ENCODE measurements around the gene CYRIA. TPM values are rescaled to one million over a fixed set of nuclear protein-coding genes. Genes with fewer than 3 reads are reported as not detected.
A peak's percentile ranks its signal among the peaks of the same experiment; 100 is the strongest.

Gene CYRIA
- total RNA-seq, 3 donors from 2014 or later (not counting 1 experiment from before 2014, with no cell fraction given), result 37.4 to 54.8 (median 38.5) TPM

GRCh38 chr2:16626997-16627605, 38.5 kb downstream of the CYRIA start:
- intact Hi-C loops (cut with micrococcal nuclease), result loop anchor here (5.0 kb wide), 1 partner anchor 35 kb away; no protein-coding TSS in a partner anchor

GRCh38 chr2:16626497-16626896, 39.1 kb downstream of the CYRIA start:
- no peaks in the 10 kb centered on the region for H3K9me3 ChIP-seq (ENCODE audit: control insufficient read depth, insufficient read depth, low read length)
- peak overlapping the region; percentile 49 for H3K4me3 Mint-ChIP-seq
- WGBS (ENCODE audit: insufficient coverage), result 90% methylated on average over 3 of the region's 3 CpGs

More at GRCh38 chr2:16626997-16627605, 38.5 kb downstream of the CYRIA start:
- TF ChIP-seq CTCF (IDR thresholded peaks at IDR 0.05), result no peak
- Histone ChIP-seq H3K27me3 (ENCODE audit: control insufficient read depth, insufficient read depth, low read length) (no peaks in the 10 kb centered on the region), H3K9me3 (ENCODE audit: control insufficient read depth, insufficient read depth, low read length) (no peaks in the 10 kb centered on the region), H3K4me3 (ENCODE audit: low read length) (no peak overlapping the region), H3K4me1 (ENCODE audit: control insufficient read depth, insufficient read depth, low read length) (peaks cover 84% of the 10 kb centered on the region), H3K36me3 (ENCODE audit: control insufficient read depth, insufficient read depth, low read length) (peaks cover 12% of the 10 kb centered on the region), H3K27ac (ENCODE audit: low read length) (peak overlapping the region; percentile 9)
- Mint-ChIP-seq H3K27ac (peak overlapping the region; percentile 78 to 80), H3K9me3 (no peaks in the 10 kb centered on the region), H3K36me3 (peaks cover 8% of the 10 kb centered on the region), H3K4me1 (peaks cover 98 to 100% of the 10 kb centered on the region in 2 donors), H3K4me3 (peak overlapping the region; percentile 49), H3K27me3 (ENCODE audit: low read depth in 2 of 2) (no peaks in the 10 kb centered on the region)
- ATAC-seq, result no peak
- WGBS (ENCODE audit: insufficient coverage), result 83% methylated on average over 6 of the region's 6 CpGs
- DNase-seq, result no peak

GRCh38 chr2:16625759-16626158, 39.9 kb downstream of the CYRIA start:
- Mint-ChIP-seq H3K9me3 (no peaks in the 10 kb centered on the region), H3K27ac (peak overlapping the region; percentile 78 to 80), H3K4me3 (peak overlapping the region; percentile 77), H3K27me3 (ENCODE audit: low read depth in 2 of 2) (no peaks in the 10 kb centered on the region), H3K4me1 (peaks cover 98 to 100% of the 10 kb centered on the region in 2 donors), H3K36me3 (peaks cover 21% of the 10 kb centered on the region)
- ATAC-seq, result no peak
- Histone ChIP-seq H3K36me3 (ENCODE audit: control insufficient read depth, insufficient read depth, low read length) (peaks cover 26% of the 10 kb centered on the region), H3K4me3 (ENCODE audit: low read length) (no peak overlapping the region), H3K27me3 (ENCODE audit: control insufficient read depth, insufficient read depth, low read length) (no peaks in the 10 kb centered on the region), H3K27ac (ENCODE audit: low read length) (peak overlapping the region; percentile 61), H3K9me3 (ENCODE audit: control insufficient read depth, insufficient read depth, low read length) (no peaks in the 10 kb centered on the region), H3K4me1 (ENCODE audit: control insufficient read depth, insufficient read depth, low read length) (peaks cover 78% of the 10 kb centered on the region)
- WGBS (ENCODE audit: insufficient coverage), result 11% methylated on average over 2 of the region's 2 CpGs
- no peak for TF ChIP-seq CTCF (IDR thresholded peaks at IDR 0.05)
- intact Hi-C loops (cut with micrococcal nuclease), result loop anchor here (5.0 kb wide), 1 partner anchor 37 kb away; no protein-coding TSS in a partner anchor
- no peak for DNase-seq

More at GRCh38 chr2:16626497-16626896, 39.1 kb downstream of the CYRIA start:
- no peak for DNase-seq
- H3K27ac ChIP-seq (ENCODE audit: low read length), result peak overlapping the region; percentile 61
- Mint-ChIP-seq H3K36me3 (peaks cover 14% of the 10 kb centered on the region), H3K9me3 (no peaks in the 10 kb centered on the region), H3K27ac (peak overlapping the region; percentile 78 to 80), H3K4me1 (peaks cover 98 to 100% of the 10 kb centered on the region in 2 donors), H3K27me3 (ENCODE audit: low read depth in 2 of 2) (no peaks in the 10 kb centered on the region)
- ATAC-seq, result no peak
- no peaks in the 10 kb centered on the region for H3K27me3 ChIP-seq (ENCODE audit: control insufficient read depth, insufficient read depth, low read length)
- TF ChIP-seq CTCF (IDR thresholded peaks at IDR 0.05), result no peak
- no peak overlapping the region for H3K4me3 ChIP-seq (ENCODE audit: low read length)
- intact Hi-C loops (cut with micrococcal nuclease), result loop anchor here (5.0 kb wide), 1 partner anchor 36 kb away; no protein-coding TSS in a partner anchor
- H3K36me3 ChIP-seq (ENCODE audit: control insufficient read depth, insufficient read depth, low read length), result peaks cover 18% of the 10 kb centered on the region
- peaks cover 83% of the 10 kb centered on the region for H3K4me1 ChIP-seq (ENCODE audit: control insufficient read depth, insufficient read depth, low read length)

Data from natural killer cell (primary cell).